OCI-LY3 (cell line): Measurements from ENCODE around the gene MYOG.

Source experiments
- H2AFZ ChIP-seq: fragments of 200-600, 300-600 bp; shearing (Covaris generic); 2 replicates; pipeline ENCODE4 v1.6.0; 2014; ENCODE audit warnings: antibody characterized with exemption, low read depth, low read length
- H3K27ac ChIP-seq: fragments of 200-600, 300-600 bp; sonication (generic); 2 replicates; pipeline ENCODE4 v1.5.1; 2014; ENCODE audit warnings: mild to moderate bottlenecking, low read length, moderate library complexity, mixed read lengths
- H3K27me3 ChIP-seq: fragments of 200-600, 300-600 bp; sonication (generic); 2 replicates; pipeline ENCODE4 v1.6.1; 2014; ENCODE audit warnings: low read depth, low read length, mixed read lengths
- H3K36me3 ChIP-seq: fragments of 200-600, 300-600 bp; sonication (generic); replicated peaks from 2 replicates; pipeline ENCODE3; 2014; ENCODE audit warnings: low read depth, low read length, mixed read lengths
- H3K4me1 ChIP-seq: fragments of 300-600, 200-600 bp; sonication (generic); 2 replicates; pipeline ENCODE4 v1.6.1; 2014; ENCODE audit warnings: low read length, mixed read lengths
- H3K4me2 ChIP-seq: fragments of 200-600, 300-600 bp; sonication (generic); 2 replicates; pipeline ENCODE4 v1.6.1; 2014; ENCODE audit warnings: low read length, mixed read lengths
- H3K4me3 ChIP-seq: fragments of 300-600, 200-600 bp; sonication (generic); 2 replicates; pipeline ENCODE4 v1.5.1; 2014; ENCODE audit warnings: antibody characterized with exemption, mild to moderate bottlenecking, low read length, moderate library complexity
- H3K79me2 ChIP-seq: fragments of 300-600, 200-600 bp; shearing (Covaris generic); 2 replicates; pipeline ENCODE4 v1.6.1; 2014; ENCODE audit warnings: mild to moderate bottlenecking, low read length, mixed read lengths
- H3K9ac ChIP-seq: fragments of 300-600, 200-600 bp; shearing (Covaris generic); 2 replicates; pipeline ENCODE4 v1.6.0; 2014; ENCODE audit warnings: mild to moderate bottlenecking, low read length, moderate library complexity
- H3K9me3 ChIP-seq: fragments of 200-600, 300-600 bp; shearing (Covaris generic); 2 replicates; pipeline ENCODE4 v1.6.1; 2014; ENCODE audit warnings: low read length, mixed read lengths; ENCODE audit not compliant: insufficient read depth
- H4K20me1 ChIP-seq: fragments of 200-600, 300-600 bp; sonication (generic); 2 replicates; pipeline ENCODE4 v1.6.1; 2016; ENCODE audit warnings: low read length, mixed read lengths; ENCODE audit not compliant: insufficient read depth
- EZH2phosphoT487 ChIP-seq: fragments of 200-600 bp; shearing (Covaris generic); IDR thresholded peaks from 2 replicates; pipeline ENCODE4 v1.6.1; 2018; ENCODE audit warnings: antibody characterized with exemption, mixed run types, low read depth
- TF ChIP-seq, protein P1 (sequence below): fragments of 200-600, 300-600 bp; sonication (generic); IDR thresholded peaks from 2 replicates; pipeline ENCODE4 v1.5.1; 2014; ENCODE audit warnings: antibody characterized with exemption, low read length, low read depth

Gene MYOG

DNA sequence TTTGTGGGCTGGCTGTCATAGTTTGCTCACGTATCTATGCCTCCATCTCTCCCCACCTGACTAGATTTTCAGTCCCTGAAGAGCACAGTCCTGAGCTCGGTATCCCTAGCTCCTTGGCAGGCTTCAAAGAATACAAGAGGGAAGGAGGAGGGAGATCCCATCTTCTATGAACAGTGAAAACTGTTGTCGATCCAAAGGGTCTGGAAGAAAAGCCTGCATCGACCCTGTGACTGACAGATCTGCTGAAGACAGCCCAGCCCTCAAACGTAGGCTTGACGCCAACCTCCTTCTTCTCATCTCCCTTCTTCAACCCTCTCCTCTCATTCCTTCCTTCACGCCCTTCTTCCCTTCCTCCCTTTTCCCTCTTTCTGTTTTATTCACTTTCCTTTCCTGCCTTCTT is 28.4 kb upstream of the MYOG start:
- TF ChIP-seq, protein P1, sequence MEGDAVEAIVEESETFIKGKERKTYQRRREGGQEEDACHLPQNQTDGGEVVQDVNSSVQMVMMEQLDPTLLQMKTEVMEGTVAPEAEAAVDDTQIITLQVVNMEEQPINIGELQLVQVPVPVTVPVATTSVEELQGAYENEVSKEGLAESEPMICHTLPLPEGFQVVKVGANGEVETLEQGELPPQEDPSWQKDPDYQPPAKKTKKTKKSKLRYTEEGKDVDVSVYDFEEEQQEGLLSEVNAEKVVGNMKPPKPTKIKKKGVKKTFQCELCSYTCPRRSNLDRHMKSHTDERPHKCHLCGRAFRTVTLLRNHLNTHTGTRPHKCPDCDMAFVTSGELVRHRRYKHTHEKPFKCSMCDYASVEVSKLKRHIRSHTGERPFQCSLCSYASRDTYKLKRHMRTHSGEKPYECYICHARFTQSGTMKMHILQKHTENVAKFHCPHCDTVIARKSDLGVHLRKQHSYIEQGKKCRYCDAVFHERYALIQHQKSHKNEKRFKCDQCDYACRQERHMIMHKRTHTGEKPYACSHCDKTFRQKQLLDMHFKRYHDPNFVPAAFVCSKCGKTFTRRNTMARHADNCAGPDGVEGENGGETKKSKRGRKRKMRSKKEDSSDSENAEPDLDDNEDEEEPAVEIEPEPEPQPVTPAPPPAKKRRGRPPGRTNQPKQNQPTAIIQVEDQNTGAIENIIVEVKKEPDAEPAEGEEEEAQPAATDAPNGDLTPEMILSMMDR: no peak
- no peak for TF ChIP-seq EZH2phosphoT487
- Histone ChIP-seq H3K36me3 (no peaks in the 10 kb centered on the region), H3K4me1 (no peaks in the 10 kb centered on the region), H3K27me3 (peaks cover 86% of the 10 kb centered on the region), H3K4me3 (no peak overlapping the region), H3K9me3 (no peaks in the 10 kb centered on the region), H3K4me2 (no peak overlapping the region), H3K9ac (no peak overlapping the region), H3K27ac (no peak overlapping the region), H4K20me1 (no peaks in the 10 kb centered on the region), H3K79me2 (no peaks in the 10 kb centered on the region), H2AFZ (no peak overlapping the region)

DNA sequence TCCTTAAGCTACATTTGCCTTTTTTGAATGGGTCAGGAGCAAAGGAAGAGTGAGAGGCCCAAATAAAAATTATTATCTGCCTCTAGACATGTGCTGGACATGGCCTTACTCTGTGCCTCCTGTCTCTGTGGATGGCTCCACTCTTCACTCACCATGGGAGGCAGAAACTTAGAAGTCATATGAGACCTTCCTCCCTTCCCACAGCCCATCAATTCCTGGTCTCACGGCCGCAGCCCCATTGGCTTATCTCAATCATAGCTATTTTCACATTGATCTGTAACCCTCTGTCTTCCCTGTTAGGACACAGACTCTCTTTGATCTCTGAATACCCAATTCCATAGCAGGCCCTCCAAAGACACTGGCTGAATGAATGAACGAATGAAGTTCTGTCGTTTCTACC is 27.5 kb upstream of the MYOG start:
- H3K27me3 ChIP-seq: peaks cover 83% of the 10 kb centered on the region
- H3K27ac ChIP-seq: no peak overlapping the region
- no peaks in the 10 kb centered on the region for H3K36me3 ChIP-seq
- H3K4me1 ChIP-seq: no peaks in the 10 kb centered on the region
- no peak for TF ChIP-seq EZH2phosphoT487
- TF ChIP-seq, protein P1: no peak
- H3K79me2 ChIP-seq: no peaks in the 10 kb centered on the region
- H3K9ac ChIP-seq: no peak overlapping the region
- no peaks in the 10 kb centered on the region for H4K20me1 ChIP-seq
- H2AFZ ChIP-seq: no peak overlapping the region
- H3K9me3 ChIP-seq: no peaks in the 10 kb centered on the region
- H3K4me3 ChIP-seq: no peak overlapping the region
- H3K4me2 ChIP-seq: no peak overlapping the region

DNA sequence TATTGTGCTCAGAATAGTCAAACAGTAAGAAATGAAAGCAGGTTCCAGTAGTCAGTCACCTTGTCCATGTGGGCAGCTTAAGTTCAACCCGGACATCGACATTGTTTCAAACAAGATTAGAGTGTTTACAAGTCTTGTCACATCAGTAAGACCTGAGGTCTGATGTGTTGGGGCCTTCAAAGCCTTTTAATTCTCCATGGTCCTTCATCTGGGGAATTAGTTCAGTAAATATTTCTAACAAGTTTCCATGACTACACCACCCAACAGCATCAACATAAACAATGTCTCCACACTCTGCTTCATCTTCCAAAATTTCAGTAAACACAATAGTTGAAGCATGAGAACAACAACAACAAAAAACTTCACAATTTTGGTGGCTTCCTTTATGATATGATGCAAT is 26.7 kb upstream of the MYOG start:
- H2AFZ ChIP-seq: no peak overlapping the region
- no peak overlapping the region for H3K4me3 ChIP-seq
- no peaks in the 10 kb centered on the region for H3K9me3 ChIP-seq
- no peak overlapping the region for H3K9ac ChIP-seq
- H3K27me3 ChIP-seq: peaks cover 82% of the 10 kb centered on the region
- H3K4me2 ChIP-seq: no peak overlapping the region
- no peaks in the 10 kb centered on the region for H3K36me3 ChIP-seq
- H3K27ac ChIP-seq: no peak overlapping the region
- no peaks in the 10 kb centered on the region for H4K20me1 ChIP-seq
- H3K79me2 ChIP-seq: no peaks in the 10 kb centered on the region
- TF ChIP-seq EZH2phosphoT487: no peak
- TF ChIP-seq, protein P1: no peak
- H3K4me1 ChIP-seq: no peaks in the 10 kb centered on the region

DNA sequence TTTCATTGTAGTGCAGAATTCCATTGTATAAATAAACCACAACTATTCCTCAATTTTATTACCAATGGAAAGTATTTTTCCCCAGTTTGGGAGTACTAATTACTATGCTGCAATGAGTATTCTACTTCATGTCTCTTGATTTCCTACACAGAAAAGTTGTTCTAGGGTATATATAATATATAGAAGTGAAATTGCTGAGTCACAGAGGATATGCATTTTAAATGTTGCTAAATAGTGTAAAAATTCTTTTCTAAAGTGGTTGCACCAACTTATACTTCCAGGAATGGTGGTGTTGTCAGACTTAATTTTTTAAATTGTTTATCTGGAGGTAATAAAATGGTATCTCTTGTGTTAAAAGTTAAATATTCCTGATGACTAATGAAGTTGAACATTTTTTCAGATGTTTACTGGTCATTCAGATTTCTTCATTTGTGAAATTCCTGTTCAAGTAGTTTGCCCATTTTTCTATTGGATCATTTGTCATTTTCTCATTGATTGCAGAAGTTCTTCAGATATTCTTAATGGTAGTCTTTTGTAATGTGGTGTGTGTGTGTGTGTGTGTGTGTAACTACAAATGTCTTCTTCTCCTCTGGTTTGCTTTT is 19.1 kb upstream of the MYOG start:
- no peak overlapping the region for H3K27ac ChIP-seq
- H3K9me3 ChIP-seq: no peaks in the 10 kb centered on the region
- no peaks in the 10 kb centered on the region for H3K4me1 ChIP-seq
- TF ChIP-seq, protein P1: no peak
- no peak overlapping the region for H3K9ac ChIP-seq
- no peak overlapping the region for H2AFZ ChIP-seq
- no peaks in the 10 kb centered on the region for H4K20me1 ChIP-seq
- H3K4me2 ChIP-seq: no peak overlapping the region
- no peaks in the 10 kb centered on the region for H3K36me3 ChIP-seq
- no peak overlapping the region for H3K4me3 ChIP-seq
- no peaks in the 10 kb centered on the region for H3K79me2 ChIP-seq
- H3K27me3 ChIP-seq: peaks cover 42% of the 10 kb centered on the region
